MM.1S (cell line): ENCODE results near the gene UGGT2.
A peak's percentile ranks its signal among the peaks of the same experiment; 100 is the strongest.

ENCODE experiments used
- DNase-seq: peaks from one replicate; pipeline ENCODE4 v3.0.0-alpha.2; 2015
- H2AFZ ChIP-seq: fragments of 300-600 bp; sonication (generic); 2 replicates; pipeline ENCODE4 v1.6.0; 2016; ENCODE audit warnings: antibody characterized with exemption, low read length
- H3F3A ChIP-seq: fragments of 300-600 bp; sonication (generic); 2 replicates; pipeline ENCODE4 v1.6.1; 2016; ENCODE audit warnings: mild to moderate bottlenecking, antibody characterized with exemption, low read length, moderate library complexity, mixed read lengths; ENCODE audit not compliant: insufficient read depth
- H3K27ac ChIP-seq: fragments of 300-600 bp; sonication (generic); 2 replicates; pipeline ENCODE4 v1.5.1; 2016; ENCODE audit warnings: mild to moderate bottlenecking, low read length
- H3K27me3 ChIP-seq: fragments of 300-600 bp; sonication (generic); replicated peaks from 2 replicates; pipeline ENCODE4 v1.6.0; 2016; ENCODE audit warnings: low read length; ENCODE audit not compliant: insufficient read depth
- H3K36me3 ChIP-seq: fragments of 300-600 bp; sonication (generic); replicated peaks from 2 replicates; pipeline ENCODE4 v1.6.1; 2016; ENCODE audit warnings: mild to moderate bottlenecking, low read length, mixed read lengths; ENCODE audit not compliant: insufficient read depth
- H3K4me1 ChIP-seq: fragments of 300-600 bp; sonication (generic); 2 replicates; pipeline ENCODE4 v1.6.1; 2016; ENCODE audit warnings: low read length, mixed read lengths
- H3K4me2 ChIP-seq: fragments of 300-600 bp; sonication (generic); 2 replicates; pipeline ENCODE4 v1.6.0; 2016; ENCODE audit warnings: low read depth, low read length
- H3K4me3 ChIP-seq: fragments of 300-600 bp; sonication (generic); 2 replicates; pipeline ENCODE4 v1.5.1; 2016; ENCODE audit warnings: low read length, mixed read lengths
- H3K79me2 ChIP-seq: fragments of 300-600 bp; sonication (generic); 2 replicates; pipeline ENCODE4 v1.6.1; 2016; ENCODE audit warnings: mixed run types, low read length, mixed read lengths
- H3K9ac ChIP-seq: fragments of 300-600 bp; sonication (generic); 2 replicates; pipeline ENCODE4 v1.6.1; 2016; ENCODE audit warnings: low read length, mixed read lengths
- H3K9me2 ChIP-seq: fragments of 300-600 bp; sonication (generic); replicated peaks from 2 replicates; pipeline ENCODE4 v1.6.1; 2016; ENCODE audit warnings: mild to moderate bottlenecking, low read length, mixed read lengths; ENCODE audit not compliant: insufficient read depth
- H3K9me3 ChIP-seq: fragments of 300-600 bp; sonication (generic); replicated peaks from 2 replicates; pipeline ENCODE4 v1.6.1; 2016; ENCODE audit warnings: mild to moderate bottlenecking, low read length, mixed read lengths; ENCODE audit not compliant: insufficient read depth
- H4K20me1 ChIP-seq: fragments of 300-600 bp; sonication (generic); 2 replicates; pipeline ENCODE4 v1.6.1; 2016; ENCODE audit warnings: mild to moderate bottlenecking, low read length, moderate library complexity, mixed read lengths; ENCODE audit not compliant: insufficient read depth
- EZH2 ChIP-seq: fragments of 300-600 bp; sonication (generic); optimal IDR thresholded peaks from 2 replicates; pipeline ENCODE3; 2017; ENCODE audit warnings: low read depth, mild to moderate bottlenecking, antibody characterized with exemption, low read length, mixed read lengths
- EZH2phosphoT487 ChIP-seq: fragments of 300-600 bp; sonication (generic); IDR thresholded peaks from 2 replicates; pipeline ENCODE4 v1.6.1; 2018; ENCODE audit warnings: antibody characterized with exemption, low read length
- TF ChIP-seq, protein P1 (sequence below): fragments of 300-600 bp; sonication (generic); IDR thresholded peaks from 2 replicates; pipeline ENCODE4 v1.5.1; 2016; ENCODE audit warnings: antibody characterized with exemption, low read length, mixed read lengths

UGGT2 gene

DNA sequence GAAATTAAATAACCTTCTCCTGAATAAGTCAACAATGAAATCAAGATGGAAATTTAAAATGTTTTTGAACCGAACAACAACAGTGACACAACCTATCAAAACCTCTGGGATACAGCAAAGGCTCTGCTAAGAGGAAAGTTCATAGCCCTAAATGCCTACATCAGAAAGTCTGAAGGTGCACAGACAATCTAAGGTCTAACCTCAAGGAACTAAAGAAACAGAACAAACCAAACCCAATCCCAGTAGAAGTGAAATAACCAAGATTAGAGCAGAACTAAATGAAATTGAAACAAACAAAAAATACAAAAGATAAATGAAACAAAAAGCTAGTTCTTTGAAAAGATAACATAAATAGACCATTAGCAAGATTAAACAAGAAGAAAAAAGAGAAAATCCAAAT is 9.0 kb downstream of the UGGT2 start:
- H3K79me2 ChIP-seq = peaks cover 75% of the 10 kb centered on the region

DNA sequence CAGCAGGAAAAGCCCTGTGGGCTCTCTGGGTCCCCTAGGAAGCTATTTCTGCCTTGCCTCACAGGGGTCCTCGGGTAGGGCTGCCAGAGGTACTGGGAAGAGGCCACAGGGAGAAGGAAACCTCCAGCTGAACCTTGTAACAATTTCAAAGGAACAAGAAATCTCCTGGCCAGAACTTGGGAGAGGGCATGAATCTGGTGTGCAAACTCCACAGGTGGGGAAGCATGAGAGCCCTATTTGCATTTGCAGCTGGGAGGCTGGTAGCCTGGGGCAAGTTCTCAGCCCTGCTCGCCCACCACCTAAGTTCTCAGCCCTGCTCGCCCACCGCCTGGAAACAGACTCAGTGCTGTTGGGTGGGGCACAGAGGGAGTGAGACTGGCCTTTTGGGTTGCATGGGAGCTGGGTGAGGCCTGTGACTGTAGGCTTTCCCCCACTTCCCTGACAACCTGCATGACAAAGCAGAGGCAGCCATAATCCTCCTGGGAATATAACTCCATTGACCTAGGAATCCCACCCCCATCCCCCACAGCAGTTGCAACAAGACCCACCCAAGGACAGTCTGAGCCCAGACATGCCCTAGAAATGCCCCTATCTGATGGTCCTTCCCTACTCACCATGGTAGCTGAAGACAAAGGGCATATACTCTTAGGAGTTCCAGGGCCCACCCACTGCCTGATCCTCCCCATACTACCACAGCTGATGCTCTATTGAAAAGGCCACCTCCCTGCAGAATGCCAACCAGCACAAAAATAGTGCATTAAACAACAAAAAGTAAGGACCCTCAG is 11.7 kb downstream of the UGGT2 start:
- Histone ChIP-seq H3K9me3 (no peaks in the 10 kb centered on the region), H3K4me1 (0 out of 2 replicates have a peak, but pooled peaks cover 5% of the 10 kb centered on the region), H3K27me3 (no peaks in the 10 kb centered on the region), H3K79me2 (peaks cover 85% of the 10 kb centered on the region), H3K4me2 (no peak overlapping the region), H3K9me2 (no peaks in the 10 kb centered on the region), H3K9ac (no peak overlapping the region), H3K27ac (no peak overlapping the region), H3K36me3 (no peaks in the 10 kb centered on the region), H3F3A (0 out of 2 replicates have a peak, but pooled peaks cover 4% of the 10 kb centered on the region), H3K4me3 (no peak overlapping the region), H2AFZ (no peak overlapping the region), H4K20me1 (no peaks in the 10 kb centered on the region; the same call in 1 of the 2 replicates)
- DNase-seq = no peak
- TF ChIP-seq, protein P1, sequence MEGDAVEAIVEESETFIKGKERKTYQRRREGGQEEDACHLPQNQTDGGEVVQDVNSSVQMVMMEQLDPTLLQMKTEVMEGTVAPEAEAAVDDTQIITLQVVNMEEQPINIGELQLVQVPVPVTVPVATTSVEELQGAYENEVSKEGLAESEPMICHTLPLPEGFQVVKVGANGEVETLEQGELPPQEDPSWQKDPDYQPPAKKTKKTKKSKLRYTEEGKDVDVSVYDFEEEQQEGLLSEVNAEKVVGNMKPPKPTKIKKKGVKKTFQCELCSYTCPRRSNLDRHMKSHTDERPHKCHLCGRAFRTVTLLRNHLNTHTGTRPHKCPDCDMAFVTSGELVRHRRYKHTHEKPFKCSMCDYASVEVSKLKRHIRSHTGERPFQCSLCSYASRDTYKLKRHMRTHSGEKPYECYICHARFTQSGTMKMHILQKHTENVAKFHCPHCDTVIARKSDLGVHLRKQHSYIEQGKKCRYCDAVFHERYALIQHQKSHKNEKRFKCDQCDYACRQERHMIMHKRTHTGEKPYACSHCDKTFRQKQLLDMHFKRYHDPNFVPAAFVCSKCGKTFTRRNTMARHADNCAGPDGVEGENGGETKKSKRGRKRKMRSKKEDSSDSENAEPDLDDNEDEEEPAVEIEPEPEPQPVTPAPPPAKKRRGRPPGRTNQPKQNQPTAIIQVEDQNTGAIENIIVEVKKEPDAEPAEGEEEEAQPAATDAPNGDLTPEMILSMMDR = no peak
- TF ChIP-seq EZH2 (no peak), EZH2phosphoT487 (no peak)

More for the DNA sequence above, 9.0 kb downstream of the UGGT2 start:
- Histone ChIP-seq H3K27me3 (no peaks in the 10 kb centered on the region), H3K27ac (peak overlapping the region; percentile 12; the same call in 1 of the 2 replicates), H4K20me1 (no peaks in the 10 kb centered on the region), H2AFZ (no peak overlapping the region), H3K4me2 (peak overlapping the region; percentile 13; the same call in 1 of the 2 replicates), H3F3A (0 out of 2 replicates have a peak, but pooled peaks cover 4% of the 10 kb centered on the region), H3K4me3 (no peak overlapping the region), H3K9me3 (no peaks in the 10 kb centered on the region), H3K9me2 (no peaks in the 10 kb centered on the region), H3K4me1 (0 out of 2 replicates have a peak, but pooled peaks cover 5% of the 10 kb centered on the region), H3K9ac (no peak overlapping the region), H3K36me3 (no peaks in the 10 kb centered on the region)
- TF ChIP-seq EZH2phosphoT487 (no peak), EZH2 (no peak)
- TF ChIP-seq, protein P1 = no peak
- DNase-seq = no peak

DNA sequence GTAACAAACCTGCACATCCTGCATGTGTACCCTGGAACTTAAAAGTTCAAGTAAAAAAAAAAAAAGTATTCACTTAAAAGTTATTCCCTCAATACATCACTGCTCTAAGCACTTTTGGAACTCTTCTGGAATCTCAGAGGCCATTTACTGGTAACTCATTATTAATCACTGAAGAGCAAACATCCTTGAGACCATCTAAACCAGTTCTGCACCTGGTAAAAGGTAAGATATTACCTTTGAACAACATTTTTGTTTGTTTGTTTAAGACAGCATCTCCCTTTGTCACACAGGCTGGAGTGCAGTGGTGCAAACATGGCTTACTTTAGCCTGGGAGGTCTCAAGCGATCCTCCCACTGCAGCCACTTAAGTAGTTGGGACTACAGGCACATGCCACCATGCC is 16.7 kb downstream of the UGGT2 start:
- Histone ChIP-seq H3K36me3 (no peaks in the 10 kb centered on the region), H2AFZ (no peak overlapping the region), H3K4me3 (no peak overlapping the region), H3K4me1 (no peaks in the 10 kb centered on the region), H3K27ac (no peak overlapping the region), H3F3A (no peaks in the 10 kb centered on the region), H3K9ac (no peak overlapping the region), H3K9me2 (no peaks in the 10 kb centered on the region), H4K20me1 (no peaks in the 10 kb centered on the region; the same call in 1 of the 2 replicates), H3K27me3 (no peaks in the 10 kb centered on the region), H3K9me3 (no peaks in the 10 kb centered on the region), H3K4me2 (no peak overlapping the region), H3K79me2 (peaks cover 68% of the 10 kb centered on the region)
- no peak for DNase-seq
- TF ChIP-seq EZH2phosphoT487 (no peak), EZH2 (no peak)
- TF ChIP-seq, protein P1 = no peak
